GM12891 (cell line): Measurements from ENCODE around the gene MYO1D.

Experiments used
- POLR2A ChIP-seq: IDR thresholded peaks from 2 replicates; pipeline ENCODE4 v1.6.1; 2011; ENCODE audit warnings: low read depth, low read length, control low read depth
- POLR2AphosphoS5 ChIP-seq: IDR thresholded peaks from 2 replicates; pipeline ENCODE4 v1.6.1; 2011; ENCODE audit warnings: low read depth, low read length, control low read depth
- POU2F2 ChIP-seq: IDR thresholded peaks from 2 replicates; pipeline ENCODE4 v1.6.1; 2011; ENCODE audit warnings: low read depth, mild to moderate bottlenecking, control low read depth, low read length, moderate library complexity
- SPI1 ChIP-seq: IDR thresholded peaks from 2 replicates; pipeline ENCODE4 v1.6.1; 2011; ENCODE audit warnings: low read depth, low read length, control low read depth
- TAF1 ChIP-seq: IDR thresholded peaks from 2 replicates; pipeline ENCODE4 v1.6.1; 2011; ENCODE audit warnings: low read depth, low read length, control low read depth

DNA sequence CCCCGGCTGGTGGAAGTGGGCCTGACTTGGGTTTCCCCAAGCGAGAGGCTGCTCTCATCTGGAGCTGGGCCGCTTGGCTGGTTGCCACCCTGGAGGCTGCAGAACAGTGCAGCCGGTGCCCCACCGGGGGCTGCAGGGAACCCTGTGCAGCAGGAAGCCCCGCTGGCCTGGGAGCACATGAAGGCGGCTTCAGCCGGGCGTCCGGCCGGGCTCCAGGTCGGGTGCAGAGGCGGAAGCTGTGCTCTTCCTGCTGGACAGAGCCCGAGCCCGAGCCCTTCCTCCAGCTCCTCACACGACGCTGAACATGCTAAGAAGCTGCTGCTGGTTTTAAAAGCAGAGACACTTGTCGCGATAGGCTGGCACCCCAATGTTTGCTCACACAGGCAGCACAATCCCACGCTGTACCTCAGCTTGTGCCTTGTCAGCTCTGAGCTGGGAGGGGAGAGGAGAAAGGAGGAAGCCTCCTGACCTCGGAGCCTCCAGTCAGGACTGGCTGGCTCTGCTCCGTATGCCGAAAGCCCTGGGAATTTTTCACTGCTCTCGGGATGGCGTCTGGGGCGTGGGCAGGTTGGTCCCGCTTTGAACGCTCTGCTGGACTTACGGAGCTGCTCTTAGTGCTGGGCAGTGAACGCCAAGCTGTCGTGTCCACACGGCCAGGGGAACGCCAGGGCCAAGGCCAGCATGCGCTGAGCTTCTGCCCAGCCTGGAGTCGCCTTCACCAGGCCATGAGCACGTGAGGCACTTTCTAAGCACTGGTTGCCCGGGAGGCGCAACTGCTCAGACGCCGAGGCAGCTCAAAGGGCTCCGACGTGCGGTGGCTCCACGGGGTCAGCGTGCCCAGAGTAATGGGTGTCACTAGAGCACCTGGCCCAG, 381.3 kb downstream of the MYO1D start:
- TF ChIP-seq POLR2A (no peak), TAF1 (no peak), SPI1 (no peak), POLR2AphosphoS5 (no peak), POU2F2 (no peak)
